BLaER1 treated with 17β-estradiol and CSF1 and Interleukin-3, amounts not matched to agents 10 nM and 100 nM (cell line): ENCODE results near the gene NR5A1.

Source experiments
- H3K27ac ChIP-seq, 11 experiments: shearing (Covaris generic); formaldehyde crosslinking; 2 replicates each; pipeline ENCODE4 v1.8.1; 2022
- H3K27me3 ChIP-seq, 11 experiments: shearing (Covaris generic); formaldehyde crosslinking; 2 replicates each; pipeline ENCODE4 v1.8.1; 2022
- H3K36me3 ChIP-seq, 11 experiments: shearing (Covaris generic); formaldehyde crosslinking; 2 replicates each; pipeline ENCODE4 v1.8.1; 2022
- H3K4me1 ChIP-seq, 10 experiments: shearing (Covaris generic); formaldehyde crosslinking; 2 replicates each; pipeline ENCODE4 v1.8.1; 2022
- H3K4me2 ChIP-seq, 11 experiments: shearing (Covaris generic); formaldehyde crosslinking; 2 replicates each; pipeline ENCODE4 v1.8.1; 2022
- H3K4me3 ChIP-seq, 10 experiments: shearing (Covaris generic); formaldehyde crosslinking; 2 replicates each; pipeline ENCODE4 v1.8.1; 2022
- H3K9ac ChIP-seq, 11 experiments: shearing (Covaris generic); formaldehyde crosslinking; 2 replicates each; pipeline ENCODE4 v1.8.1; 2022
- H3K9me3 ChIP-seq, 11 experiments: shearing (Covaris generic); formaldehyde crosslinking; replicated peaks in 1 of 11; 2 replicates each; pipeline ENCODE4 v1.8.1; 2022
- H4K20me1 ChIP-seq, 11 experiments: shearing (Covaris generic); formaldehyde crosslinking; 2 replicates each; pipeline ENCODE4 v1.8.1; 2022
- Cebpa-rat ChIP-seq, 11 experiments: shearing (Covaris generic); IDR thresholded peaks; 2 replicates each; pipeline ENCODE4 v1.8.1; 2022

The NR5A1 gene

DNA sequence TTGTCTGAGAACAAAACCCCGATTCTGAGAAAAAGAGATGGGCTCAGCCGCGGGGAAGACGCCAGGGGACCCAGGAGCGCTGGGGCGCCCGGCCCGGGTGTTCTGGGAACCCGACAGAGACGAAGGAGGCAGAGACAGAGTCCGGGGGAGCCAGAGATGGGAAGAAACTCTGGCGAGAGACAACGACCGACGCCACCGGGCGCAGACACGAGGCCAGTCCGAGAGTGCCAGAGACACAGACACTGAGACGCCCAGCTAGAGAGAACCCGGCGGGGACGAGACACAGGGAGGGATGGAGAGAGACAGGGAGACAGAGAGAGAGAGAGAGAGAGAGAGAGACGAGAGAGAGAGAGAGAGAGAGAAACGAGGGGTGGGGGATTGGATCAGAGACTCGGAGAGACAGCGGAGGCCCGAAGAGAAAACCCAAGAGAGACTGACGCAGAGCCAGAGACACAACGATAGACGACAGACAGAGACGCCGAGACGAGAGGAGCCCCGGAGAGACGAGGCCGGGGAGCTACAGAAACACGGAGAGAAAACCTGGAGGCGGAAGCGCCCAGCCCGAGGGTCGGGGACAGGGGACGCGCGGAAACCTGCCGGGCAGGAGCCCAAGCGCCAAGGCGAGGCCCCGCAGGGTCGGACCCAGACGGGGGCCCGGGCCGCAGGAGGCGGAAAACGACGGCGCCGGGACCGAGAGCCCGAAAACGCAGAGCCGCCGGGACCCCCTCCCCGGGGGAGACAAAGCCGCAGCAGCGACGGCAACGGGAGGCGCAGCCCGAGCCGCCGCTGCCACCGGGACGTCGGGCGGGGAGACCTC is 3.3 kb downstream of the NR5A1 start:
- Histone ChIP-seq H3K4me2 (peak overlapping the region; percentile 21 to 62 (median 36); a peak in 17 of 22 replicates), H3K27me3 (peaks cover 60 to 77% (median 67%) of the 10 kb centered on the region in 11 experiments), H3K36me3 (no peaks in the 10 kb centered on the region), H3K27ac (no peak overlapping the region), H3K4me1 (peaks cover 0 to 7% (median 2%) of the 10 kb centered on the region in 10 experiments; a peak in 6 of 20 replicates), H3K4me3 (peak overlapping the region in 5 of 10 experiments; percentile 19 to 53 (median 33); a peak in 7 of 20 replicates), H3K9me3 (0 out of 22 replicates have a peak, but pooled peaks cover 0 to 5% (median 0%) of the 10 kb centered on the region in 11 experiments), H3K9ac (no peak overlapping the region), H4K20me1 (peaks cover 0 to 53% (median 0%) of the 10 kb centered on the region in 11 experiments; a peak in 10 of 22 replicates)
- no peak for TF ChIP-seq Cebpa-rat (IDR thresholded peaks at IDR 0.05)

DNA sequence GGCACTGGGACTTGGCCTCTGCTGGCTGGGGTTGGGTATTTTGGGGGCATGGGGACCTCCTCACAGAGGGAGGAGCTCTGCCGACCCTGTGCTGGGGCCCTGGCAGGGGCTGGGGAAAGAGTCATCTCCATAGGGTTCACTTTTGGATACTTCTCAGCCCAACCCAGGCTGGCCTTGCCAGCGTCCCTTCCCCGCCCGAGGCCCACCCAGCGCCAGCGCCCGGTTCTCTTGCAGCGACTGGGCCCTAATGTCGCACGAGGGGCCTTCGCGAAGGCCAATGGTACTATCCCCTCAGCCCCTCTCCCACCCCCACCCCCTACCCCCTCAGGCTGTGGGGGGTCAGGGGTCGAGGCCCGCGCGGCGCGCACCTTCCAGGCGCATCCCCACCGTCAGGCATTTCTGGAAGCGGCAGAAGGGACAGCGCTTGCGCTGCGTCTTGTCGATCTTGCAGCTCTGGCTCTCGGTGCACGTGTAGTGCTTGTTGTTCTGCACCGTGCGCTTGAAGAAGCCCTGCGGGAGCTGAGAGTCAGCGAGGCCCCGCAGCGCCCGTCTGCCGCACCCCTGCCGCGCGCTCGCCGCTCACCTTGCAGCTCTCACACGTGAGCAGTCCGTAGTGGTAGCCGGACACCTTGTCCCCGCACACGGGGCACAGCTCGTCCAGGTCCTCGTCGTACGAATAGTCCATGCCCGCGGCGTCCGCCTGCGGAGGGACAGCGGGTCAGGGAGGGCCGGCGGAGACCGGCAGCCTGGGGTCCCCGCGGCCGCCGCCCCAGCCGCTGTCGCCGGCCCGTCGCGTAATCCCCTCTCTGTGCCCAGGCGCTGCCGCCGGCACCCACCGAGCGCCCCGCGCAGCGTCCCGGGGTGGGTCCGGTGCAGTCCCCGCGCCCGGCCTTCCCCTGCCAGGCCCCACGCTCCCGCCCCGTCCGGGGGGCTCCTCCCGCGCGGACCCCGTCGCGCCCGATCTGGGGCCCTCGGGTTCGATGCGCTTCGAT is 4.2 kb downstream of the NR5A1 start:
- Histone ChIP-seq H3K4me1 (peaks cover 0 to 7% (median 2%) of the 10 kb centered on the region in 10 experiments; a peak in 6 of 20 replicates), H3K9me3 (0 out of 22 replicates have a peak, but pooled peaks cover 0 to 5% (median 0%) of the 10 kb centered on the region in 11 experiments), H3K27me3 (peaks cover 60 to 77% (median 67%) of the 10 kb centered on the region in 11 experiments), H3K9ac (no peak overlapping the region), H3K4me3 (no peak overlapping the region), H3K36me3 (no peaks in the 10 kb centered on the region), H3K27ac (no peak overlapping the region), H4K20me1 (peaks cover 0 to 53% (median 0%) of the 10 kb centered on the region in 11 experiments; a peak in 10 of 22 replicates), H3K4me2 (no peak overlapping the region)
- TF ChIP-seq Cebpa-rat (IDR thresholded peaks at IDR 0.05) = no peak

DNA sequence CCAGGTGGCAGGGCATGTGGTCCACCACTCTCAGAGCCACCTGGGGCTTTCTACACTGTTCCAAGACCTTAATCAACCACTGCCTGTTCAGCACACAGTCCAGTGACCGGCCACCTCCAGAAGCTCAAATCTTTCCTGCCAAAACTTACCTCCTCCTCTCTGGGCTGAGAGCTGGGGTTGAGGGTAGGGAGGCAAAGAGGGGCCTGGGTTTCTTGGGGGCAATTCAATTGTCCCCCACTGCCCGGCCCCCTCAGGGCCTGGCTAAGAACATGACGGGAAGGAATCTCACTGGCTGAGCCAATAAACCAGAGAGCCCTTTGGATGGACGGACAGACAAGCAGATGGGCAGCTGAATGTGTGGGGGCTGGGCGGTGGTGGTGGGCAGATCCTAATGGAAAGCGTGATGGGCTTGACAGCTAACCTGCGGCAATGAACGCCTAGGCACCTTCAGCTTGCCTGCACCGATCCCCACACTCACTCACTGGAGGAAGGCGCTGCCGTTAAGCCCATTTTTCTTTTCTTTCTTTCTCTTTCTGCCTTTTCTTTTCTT is 5.4 kb downstream of the NR5A1 start:
- Histone ChIP-seq H3K9ac (no peak overlapping the region), H3K36me3 (no peaks in the 10 kb centered on the region), H3K27me3 (peaks cover 58 to 70% (median 63%) of the 10 kb centered on the region in 11 experiments), H3K4me2 (no peak overlapping the region), H4K20me1 (peaks cover 0 to 48% (median 0%) of the 10 kb centered on the region in 11 experiments; a peak in 10 of 22 replicates), H3K9me3 (0 out of 22 replicates have a peak, but pooled peaks cover 0 to 5% (median 0%) of the 10 kb centered on the region in 11 experiments), H3K4me3 (no peak overlapping the region), H3K27ac (no peak overlapping the region), H3K4me1 (peaks cover 0 to 7% (median 3%) of the 10 kb centered on the region in 10 experiments; a peak in 7 of 20 replicates)
- no peak for TF ChIP-seq Cebpa-rat (IDR thresholded peaks at IDR 0.05)

DNA sequence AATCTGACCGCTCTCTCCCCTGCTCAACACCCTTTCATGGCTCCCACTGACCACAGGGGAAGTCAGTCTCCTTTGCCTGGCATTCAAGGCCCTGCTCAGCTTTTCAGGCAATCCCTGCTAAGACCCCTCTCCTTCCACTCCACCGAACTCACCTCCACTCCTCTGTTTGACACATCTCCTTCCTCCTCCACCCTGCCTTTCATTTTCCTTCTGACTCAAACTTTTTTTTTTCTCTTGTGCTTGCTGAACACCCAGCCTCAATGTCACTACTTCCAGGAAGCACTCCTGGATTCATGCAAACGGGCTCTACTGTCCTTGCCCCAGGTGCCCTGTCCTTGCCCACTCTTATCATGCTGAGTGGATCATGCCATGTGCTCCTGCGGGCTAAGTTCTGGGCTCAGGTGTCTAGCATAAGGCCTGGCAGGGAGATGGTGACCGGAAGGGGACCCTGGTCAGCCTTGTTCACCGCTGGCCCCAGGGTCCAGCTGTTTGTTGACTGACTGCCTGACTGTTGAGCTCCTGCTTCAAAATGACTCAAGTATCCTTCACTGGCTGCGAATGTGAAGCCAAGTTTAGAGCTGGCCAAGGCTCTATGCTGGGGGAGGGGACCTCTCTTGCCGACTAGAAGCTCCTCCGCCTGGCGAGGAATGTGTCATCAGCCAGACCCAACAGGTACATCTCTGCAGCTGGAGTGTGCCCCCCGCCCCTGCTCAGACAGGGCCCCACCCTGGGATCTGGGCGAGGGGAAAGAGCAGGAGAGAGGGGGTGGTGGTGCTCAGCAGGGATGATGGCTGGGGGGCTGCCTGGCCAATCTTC is 6.2 kb downstream of the NR5A1 start:
- Histone ChIP-seq H3K9me3 (0 out of 22 replicates have a peak, but pooled peaks cover 0 to 5% (median 0%) of the 10 kb centered on the region in 11 experiments), H3K27ac (no peak overlapping the region), H3K27me3 (peaks cover 50 to 61% (median 54%) of the 10 kb centered on the region in 11 experiments), H4K20me1 (peaks cover 0 to 39% (median 0%) of the 10 kb centered on the region in 11 experiments; a peak in 9 of 22 replicates), H3K4me2 (no peak overlapping the region), H3K4me1 (peaks cover 6 to 15% (median 10%) of the 10 kb centered on the region in 10 experiments), H3K9ac (no peak overlapping the region), H3K36me3 (no peaks in the 10 kb centered on the region), H3K4me3 (no peak overlapping the region)
- TF ChIP-seq Cebpa-rat (IDR thresholded peaks at IDR 0.05) = no peak

DNA sequence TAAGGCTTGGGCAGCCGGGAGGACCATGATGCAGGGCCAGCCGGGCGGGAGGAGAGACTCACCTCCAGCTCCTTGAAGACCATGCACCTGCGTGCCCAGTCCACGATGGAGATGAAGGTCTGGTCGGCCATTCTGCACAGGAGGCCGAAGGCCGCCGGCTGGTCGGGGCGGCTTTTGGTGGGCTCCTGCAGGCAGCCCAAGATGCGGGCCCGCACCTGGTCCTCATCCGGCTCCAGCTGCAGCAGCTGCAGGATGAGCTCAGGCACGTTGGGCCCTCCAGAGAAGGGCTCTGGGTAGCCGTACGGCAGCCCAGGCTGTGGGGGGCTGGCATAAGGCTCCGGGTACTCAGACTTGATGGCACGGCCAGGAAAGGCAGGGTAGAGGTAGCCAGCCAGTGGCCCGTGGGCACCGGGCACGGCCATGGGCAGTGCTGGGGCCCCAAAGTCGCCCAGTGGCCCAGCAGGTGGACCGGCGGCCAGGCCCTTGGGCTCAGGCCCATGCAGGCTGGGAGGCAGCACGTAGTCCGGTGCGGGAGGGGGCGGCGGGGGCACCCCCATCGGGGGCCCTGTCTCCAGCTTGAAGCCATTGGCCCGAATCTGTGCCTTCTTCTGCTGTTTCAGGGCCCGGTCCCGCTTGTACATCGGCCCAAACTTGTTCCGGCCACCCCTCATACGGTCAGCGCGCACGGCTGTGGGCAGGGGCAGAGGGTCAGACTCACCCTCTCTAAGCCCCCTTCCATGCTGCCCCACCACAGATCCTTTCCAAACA is 7.0 kb downstream of the NR5A1 start:
- H3K9ac ChIP-seq = no peak overlapping the region

DNA sequence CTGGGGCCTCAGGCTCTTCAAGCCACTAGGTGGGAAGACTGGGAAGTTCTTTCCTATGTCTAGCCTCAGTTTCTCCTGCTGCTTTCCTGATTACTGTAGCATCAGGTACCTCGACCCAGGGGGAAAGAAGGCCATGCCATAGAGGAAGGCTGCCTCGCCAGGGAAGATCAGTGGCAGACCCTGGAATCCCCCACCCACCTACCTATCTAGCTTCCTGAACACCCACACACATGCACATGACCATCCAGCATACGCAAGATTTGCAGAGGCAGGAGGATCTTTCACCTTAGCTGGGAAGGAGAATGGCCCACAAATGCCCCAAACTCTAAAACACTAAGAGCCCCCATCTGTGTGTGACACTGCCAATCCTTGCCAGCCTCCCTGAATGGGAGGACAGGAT is 8.0 kb downstream of the NR5A1 start:
- no peak for TF ChIP-seq Cebpa-rat (IDR thresholded peaks at IDR 0.05)
- Histone ChIP-seq H3K9ac (no peak overlapping the region), H3K27me3 (peaks cover 32 to 43% (median 37%) of the 10 kb centered on the region in 11 experiments), H3K4me3 (no peak overlapping the region), H3K9me3 (0 out of 22 replicates have a peak, but pooled peaks cover 0 to 5% (median 0%) of the 10 kb centered on the region in 11 experiments), H4K20me1 (peaks cover 0 to 25% (median 0%) of the 10 kb centered on the region in 11 experiments; a peak in 9 of 22 replicates), H3K4me2 (no peak overlapping the region; a peak in 1 of 22 replicates), H3K4me1 (peaks cover 12 to 21% (median 17%) of the 10 kb centered on the region in 10 experiments), H3K27ac (no peak overlapping the region), H3K36me3 (no peaks in the 10 kb centered on the region)

More for the DNA sequence above, 7.0 kb downstream of the NR5A1 start:
- Histone ChIP-seq H4K20me1 (peaks cover 0 to 32% (median 0%) of the 10 kb centered on the region in 11 experiments; a peak in 9 of 22 replicates), H3K9me3 (0 out of 22 replicates have a peak, but pooled peaks cover 0 to 5% (median 0%) of the 10 kb centered on the region in 11 experiments), H3K27ac (no peak overlapping the region), H3K27me3 (peaks cover 42 to 53% (median 47%) of the 10 kb centered on the region in 11 experiments), H3K4me1 (peaks cover 12 to 22% (median 17%) of the 10 kb centered on the region in 10 experiments), H3K36me3 (no peaks in the 10 kb centered on the region), H3K4me2 (no peak overlapping the region), H3K4me3 (no peak overlapping the region)
- no peak for TF ChIP-seq Cebpa-rat (IDR thresholded peaks at IDR 0.05)
